Caco-2 (cell line): ENCODE data around the gene WDR1. TPM values are rescaled to one million over a fixed set of nuclear protein-coding genes. Genes with fewer than 3 reads are reported as not detected.

ENCODE experiments used
- BruUV-seq: library from RNA; stranded (reverse); fragments of 400-500 nt; replicated peaks from 2 replicates; lab custom pipeline; 2021; lab: Mats Ljungman, UMichigan
- CTCF ChIA-PET: fragments of 300-600 bp; sonication (Branson Sonifier 250); formaldehyde crosslinking; loops from one replicate; lab custom pipeline; 2022; ENCODE audit warnings: antibody characterized with exemption; lab: Charles Lee
- POLR2A ChIA-PET: fragments of 300-600 bp; sonication (Branson Sonifier 250); formaldehyde crosslinking; loops from one replicate; lab custom pipeline; 2022; ENCODE audit warnings: antibody characterized with exemption; lab: Charles Lee
- DNase-seq, 2 experiments: peaks; one replicate each; pipeline versions ENCODE4 v3.0.0 to v3.0.0-alpha.2; 2020 to 2022
- H3K27me3 ChIP-seq: replicated peaks from 2 replicates; pipeline ENCODE4 v1.6.0; 2011; ENCODE audit warnings: low read length; ENCODE audit not compliant: control insufficient read depth, insufficient read depth
- H3K36me3 ChIP-seq: 2 replicates; pipeline ENCODE4 v1.5.1; 2011; ENCODE audit warnings: low read length; ENCODE audit not compliant: control insufficient read depth, insufficient read depth
- H3K4me1 ChIP-seq: fragments of 250-450 bp; sonication (Bioruptor Pico); 2 replicates; pipeline ENCODE4 v1.5.1; 2020; ENCODE audit warnings: mild to moderate bottlenecking
- H3K4me3 ChIP-seq: 2 replicates; pipeline ENCODE4 v1.5.1; 2011; ENCODE audit warnings: low read depth, mild to moderate bottlenecking, control low read depth, low read length
- H3K9me3 ChIP-seq: fragments of 250-450 bp; sonication (Bioruptor Pico); 2 replicates; pipeline ENCODE4 v1.5.1; 2020; ENCODE audit warnings: mild to moderate bottlenecking, moderate library complexity
- H3K27ac Mint-ChIP-seq: one replicate; pipeline ENCODE4 v1.8.0; 2022; ENCODE audit warnings: mixed read lengths; ENCODE audit not compliant: unreplicated experiment
- H3K27me3 Mint-ChIP-seq: one replicate; pipeline ENCODE4 v1.8.0; 2022; ENCODE audit warnings: mixed read lengths; ENCODE audit not compliant: insufficient read depth, unreplicated experiment
- H3K36me3 Mint-ChIP-seq: one replicate; pipeline ENCODE4 v1.8.0; 2022; ENCODE audit warnings: mild to moderate bottlenecking, mixed read lengths; ENCODE audit not compliant: insufficient read depth, unreplicated experiment
- H3K4me1 Mint-ChIP-seq: one replicate; pipeline ENCODE4 v1.8.0; 2022; ENCODE audit warnings: low read depth, mixed read lengths; ENCODE audit not compliant: unreplicated experiment
- H3K4me3 Mint-ChIP-seq: one replicate; pipeline ENCODE4 v1.8.0; 2022; ENCODE audit warnings: mild to moderate bottlenecking, moderate library complexity, mixed read lengths; ENCODE audit not compliant: unreplicated experiment
- H3K9me3 Mint-ChIP-seq: one replicate; pipeline ENCODE4 v1.8.0; 2022; ENCODE audit warnings: mixed read lengths; ENCODE audit not compliant: unreplicated experiment
- CTCF ChIP-seq, 2 experiments: fragments of 200-600 bp in 1 of 2; IDR thresholded peaks; 1 replicate in 1 of 2; 2 replicates in 1 of 2; pipeline versions ENCODE4 v1.5.1 to v1.8.0; 2011 to 2022; ENCODE audit warnings: antibody characterized with exemption in 1 of 2, control low read depth in 1 of 2, inconsistent platforms in 1 of 2, low read depth in 1 of 2, low read length in 1 of 2, mild to moderate bottlenecking in 1 of 2, moderate library complexity in 1 of 2; ENCODE audit not compliant: insufficient read depth in 1 of 2, severe bottlenecking in 1 of 2, unreplicated experiment in 1 of 2
- intact Hi-C: fragments of 100-400 bp; cut with micrococcal nuclease; formaldehyde crosslinking; loops from one replicate; pipeline ENCODE4 v1.10.0; 2022; ENCODE audit not compliant: unreplicated experiment
- total RNA-seq: library from RNA; stranded (reverse); gene quantifications from 2 replicates; pipeline ENCODE4 v1.2.3, GENCODE V29; 2022

Gene WDR1
- total RNA-seq, 1 experiment from 2014 or later: 250 TPM

GRCh38 chr4:10144479-10144878 is 27.9 kb upstream of the WDR1 start:
- CTCF ChIA-PET: no interaction called here
- Mint-ChIP-seq H3K27ac (no peak overlapping the region), H3K4me3 (no peak overlapping the region), H3K27me3 (peaks cover 8% of the 10 kb centered on the region), H3K36me3 (no peaks in the 10 kb centered on the region), H3K9me3 (no peaks in the 10 kb centered on the region), H3K4me1 (no peaks in the 10 kb centered on the region)
- H3K4me3 ChIP-seq: no peak overlapping the region
- no TSS peak for BruUV-seq
- H3K36me3 ChIP-seq: no peaks in the 10 kb centered on the region
- H3K9me3 ChIP-seq: no peaks in the 10 kb centered on the region
- POLR2A ChIA-PET: no interaction called here
- H3K4me1 ChIP-seq: no peaks in the 10 kb centered on the region
- intact Hi-C loops: no loop called here
- no peak for TF ChIP-seq CTCF (IDR thresholded peaks at IDR 0.05; ENCODE audit: insufficient read depth in 1 of 2, low read depth in 1 of 2, low read length in 1 of 2, severe bottlenecking in 1 of 2, unreplicated experiment in 1 of 2)
- no peak for DNase-seq
- H3K27me3 ChIP-seq: no peaks in the 10 kb centered on the region

- no peak for DNase-seq
- CTCF ChIA-PET: no interaction called here
- Histone ChIP-seq H3K27me3 (no peaks in the 10 kb centered on the region), H3K9me3 (no peaks in the 10 kb centered on the region), H3K4me3 (no peak overlapping the region), H3K4me1 (no peaks in the 10 kb centered on the region), H3K36me3 (no peaks in the 10 kb centered on the region)
- Mint-ChIP-seq H3K27ac (no peak overlapping the region), H3K4me1 (no peaks in the 10 kb centered on the region), H3K4me3 (no peak overlapping the region), H3K9me3 (no peaks in the 10 kb centered on the region), H3K27me3 (peaks cover 10% of the 10 kb centered on the region), H3K36me3 (no peaks in the 10 kb centered on the region)
- BruUV-seq: no TSS peak
- POLR2A ChIA-PET: no interaction called here
- TF ChIP-seq CTCF (IDR thresholded peaks at IDR 0.05; ENCODE audit: insufficient read depth in 1 of 2, low read depth in 1 of 2, low read length in 1 of 2, severe bottlenecking in 1 of 2, unreplicated experiment in 1 of 2): no peak
- intact Hi-C loops: no loop called here
Measured at GRCh38 chr4:10143171-10143570, 26.6 kb upstream of the WDR1 start.

DNA sequence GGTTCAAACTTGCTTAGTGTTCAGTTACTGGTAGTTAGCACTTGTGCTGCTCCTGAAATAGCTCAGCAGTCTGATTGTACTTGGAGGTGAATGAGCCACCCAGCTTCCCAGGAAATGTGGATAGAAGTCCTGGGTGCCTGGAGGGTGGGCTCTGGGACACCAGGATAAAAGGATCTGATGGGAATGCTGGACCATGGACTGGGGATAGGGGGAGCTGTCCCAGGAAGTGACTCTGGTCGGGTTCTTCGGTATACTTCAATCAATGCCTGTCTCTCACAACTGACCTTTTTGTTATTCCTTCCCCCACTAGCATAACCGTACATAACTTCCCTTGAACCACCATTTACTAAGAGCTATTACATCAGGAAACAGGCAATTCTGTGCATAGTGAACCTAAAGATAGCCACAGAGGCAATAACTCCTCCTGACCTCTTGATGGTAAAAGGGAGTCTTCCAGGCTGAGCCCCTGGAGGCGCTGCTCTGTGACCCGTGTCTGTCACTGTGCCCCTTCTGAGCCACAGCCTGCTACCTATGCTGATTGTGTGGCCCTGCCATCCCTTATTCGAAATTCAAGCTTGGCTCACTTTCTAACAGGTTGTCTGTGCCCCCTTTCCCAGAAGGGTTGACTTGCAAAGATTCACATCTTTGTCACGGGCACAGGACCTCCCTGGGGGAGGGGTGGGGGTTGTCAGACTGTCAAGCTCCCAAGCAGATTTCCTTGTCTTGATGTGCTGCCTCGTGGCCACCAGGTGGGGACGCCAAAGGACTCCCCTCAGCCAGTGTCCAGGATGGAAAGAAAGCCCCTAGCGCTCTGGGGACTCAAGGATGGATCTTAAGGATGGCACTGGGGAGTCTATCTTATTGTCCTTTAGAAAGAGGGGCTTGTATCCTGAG is 24.5 kb upstream of the WDR1 start:
- DNase-seq: no peak
- ChIA-PET POLR2A (no interaction called here), CTCF (no interaction called here)
- Histone ChIP-seq H3K4me3 (no peak overlapping the region), H3K27me3 (no peaks in the 10 kb centered on the region), H3K9me3 (no peaks in the 10 kb centered on the region), H3K4me1 (no peaks in the 10 kb centered on the region), H3K36me3 (no peaks in the 10 kb centered on the region)
- Mint-ChIP-seq H3K4me3 (no peak overlapping the region), H3K36me3 (no peaks in the 10 kb centered on the region), H3K4me1 (no peaks in the 10 kb centered on the region), H3K9me3 (no peaks in the 10 kb centered on the region), H3K27ac (no peak overlapping the region), H3K27me3 (peaks cover 10% of the 10 kb centered on the region)
- BruUV-seq: no TSS peak
- intact Hi-C loops: no loop called here
- no peak for TF ChIP-seq CTCF (IDR thresholded peaks at IDR 0.05; ENCODE audit: insufficient read depth in 1 of 2, low read depth in 1 of 2, low read length in 1 of 2, severe bottlenecking in 1 of 2, unreplicated experiment in 1 of 2)
